ENCODE data around the gene PSRC1. TPM values are rescaled to one million over a fixed set of nuclear protein-coding genes. Genes with fewer than 3 reads are reported as not detected.

PSRC1 gene
- total RNA-seq, 4 donors from 2014 or later, result 2.6 to 7.6 (median 5.9) TPM

- TF ChIP-seq CTCF (IDR thresholded peaks at IDR 0.05; ENCODE audit: low read depth), result no peak
These were observed 32.3 kb downstream of the PSRC1 start for GRCh38 chr1:109250454-109251276.

GRCh38 chr1:109249654-109250401 is 33.1 kb downstream of the PSRC1 start:
- TF ChIP-seq CTCF (IDR thresholded peaks at IDR 0.05; ENCODE audit: low read depth), result no peak

GRCh38 chr1:109248797-109249629 is 33.9 kb downstream of the PSRC1 start, which contains the start of gene CELSR2:
CELSR2 (plus strand) TSS chr1:109249539; CDS start chr1:109250080, 541 bp downstream.
- TF ChIP-seq CTCF (IDR thresholded peaks at IDR 0.05; ENCODE audit: low read depth), result no peak

- TF ChIP-seq CTCF (IDR thresholded peaks at IDR 0.05; ENCODE audit: low read depth), result no peak
These were observed 34.5 kb downstream of the PSRC1 start for GRCh38 chr1:109248444-109248796.

- TF ChIP-seq CTCF (IDR thresholded peaks at IDR 0.05; ENCODE audit: low read depth), result no peak
These were observed 35.3 kb downstream of the PSRC1 start for GRCh38 chr1:109247401-109248365.

- TF ChIP-seq CTCF (IDR thresholded peaks at IDR 0.05; ENCODE audit: low read depth), result no peak
These were observed 36.8 kb downstream of the PSRC1 start for GRCh38 chr1:109246141-109246551.

Measured in subcutaneous adipose tissue (tissue), 4 donors.